Activated CD4-positive, alpha-beta T cell treated with anti-CD3 and anti-CD28 coated beads for 24 hours (primary cell): ENCODE data around the gene DUOX1.
"Not testable (repeated sequence)": the region's sequence is repeated elsewhere in the genome, so short reads cannot be mapped to it uniquely, and the experiment has no call there.

Source experiments
- DNase-seq, 2 donors: peaks; one replicate each; pipeline ENCODE4 v3.0.0-alpha.2; 2020; ENCODE audit warnings: low read depth in 2 of 2

Gene DUOX1

DNA sequence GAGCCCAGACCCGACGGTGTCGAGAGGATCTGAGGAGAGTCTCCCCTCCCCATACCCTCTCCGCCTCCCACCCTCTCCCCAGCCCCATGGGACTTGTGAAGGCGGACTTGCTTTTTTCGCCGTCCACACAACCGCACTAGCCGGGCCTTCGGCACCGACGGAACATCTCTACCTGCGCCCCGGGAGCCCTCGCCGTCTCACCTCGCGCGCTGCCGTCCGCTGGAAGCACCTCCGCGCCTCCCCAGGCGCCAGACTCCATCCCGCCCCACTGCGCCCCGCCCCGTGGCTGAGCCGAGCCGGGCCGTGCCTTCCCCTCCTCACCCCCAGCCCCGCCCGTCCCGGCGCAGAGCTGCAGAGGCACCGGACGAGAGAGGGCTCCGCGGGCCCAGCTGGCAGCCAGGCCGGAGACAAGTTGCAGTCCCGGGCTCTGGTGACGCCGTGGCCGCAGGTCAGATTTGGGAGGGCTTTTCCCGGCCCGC lies at the start of gene DUOX1, which contains the start of gene DUOXA1:
Gene DUOX1 (plus strand): TSS at position 344 of the 479 bp plus-strand sequence. CDS start 1,973 bp downstream, outside the sequence.
Gene DUOXA1 (minus strand): TSS at position 229 of the 479 bp plus-strand sequence. CDS start 6,865 bp downstream, outside the sequence.
- no peak for DNase-seq

DNA sequence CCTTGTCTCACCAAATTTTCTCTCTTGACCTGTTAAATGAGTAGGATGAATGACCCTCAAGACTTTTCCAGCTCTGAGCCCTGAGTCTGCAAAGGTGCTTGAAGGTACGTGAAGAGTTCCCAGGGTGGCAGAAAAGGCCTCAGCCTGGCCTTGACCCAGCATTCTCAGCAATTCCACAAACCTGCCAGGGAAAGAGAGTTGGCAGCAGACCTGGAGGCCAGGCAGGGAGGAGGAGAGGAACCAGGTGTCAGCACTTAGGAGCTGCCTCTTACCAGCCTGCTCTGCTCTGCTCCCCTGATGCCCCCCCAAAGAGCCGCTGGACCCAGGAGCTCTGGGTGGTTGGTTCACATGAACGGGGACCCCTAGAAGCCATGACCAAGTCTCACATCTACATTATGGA lies 49.2 kb upstream of the DUOX1 start:
- not testable (repeated sequence) for DNase-seq

DNA sequence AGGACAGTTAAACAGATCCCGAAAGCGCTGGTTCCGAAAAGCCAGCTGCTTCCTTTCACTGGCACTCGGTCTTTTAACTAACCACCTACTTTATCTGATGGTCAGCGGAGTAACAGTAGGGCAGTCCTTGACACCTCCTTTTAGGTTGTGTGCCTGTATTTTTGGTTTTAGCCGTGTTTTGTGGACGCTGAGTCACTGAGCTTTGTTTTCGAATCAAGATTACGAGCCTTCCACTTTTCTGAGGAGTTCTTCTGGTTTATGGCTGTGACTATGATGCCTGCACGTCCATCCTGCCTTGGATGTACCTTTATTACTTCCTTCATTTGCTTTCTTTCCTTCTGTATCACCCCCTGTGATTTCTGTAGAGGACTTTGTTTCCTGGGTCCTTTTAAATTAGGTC lies 47.4 kb upstream of the DUOX1 start:
- DNase-seq: not testable (repeated sequence)

DNA sequence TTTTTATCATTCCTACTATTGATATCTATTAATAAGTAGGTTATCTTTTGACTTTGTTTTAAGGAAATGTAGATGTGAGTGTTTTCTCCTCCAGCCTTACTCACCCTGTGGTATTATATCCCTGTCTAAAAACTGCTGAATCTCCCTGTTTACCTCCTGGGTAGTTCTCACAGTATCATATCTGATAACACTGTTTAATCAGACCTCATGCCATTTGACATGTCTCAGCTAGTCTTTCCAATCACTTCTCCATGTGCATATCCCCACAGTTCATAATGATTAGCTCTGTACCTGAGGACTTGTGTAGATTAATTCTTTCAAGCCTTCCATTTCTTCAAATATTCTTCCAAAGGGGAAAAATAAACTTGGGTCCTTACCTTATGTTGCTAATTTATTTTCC lies 46.6 kb upstream of the DUOX1 start:
- DNase-seq: no peak

DNA sequence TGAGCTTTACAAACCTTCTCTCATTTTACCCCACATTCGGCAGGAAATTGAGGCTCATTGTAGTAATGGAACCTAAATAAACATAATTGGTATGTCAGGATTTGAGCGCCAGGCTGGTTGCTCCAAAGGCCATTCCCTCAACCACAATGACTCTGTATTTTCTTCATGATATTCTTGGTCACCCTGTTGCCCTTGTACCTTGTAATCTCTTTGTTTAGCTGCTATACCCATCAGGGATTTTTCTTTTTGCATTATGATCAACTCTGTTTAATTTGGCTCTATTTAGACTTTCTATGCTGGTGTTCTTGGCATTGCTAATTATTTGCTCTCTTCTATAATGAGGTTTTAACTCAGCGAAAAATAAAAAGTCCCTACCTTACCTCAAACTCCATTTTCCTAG lies 45.6 kb upstream of the DUOX1 start:
- no peak for DNase-seq

DNA sequence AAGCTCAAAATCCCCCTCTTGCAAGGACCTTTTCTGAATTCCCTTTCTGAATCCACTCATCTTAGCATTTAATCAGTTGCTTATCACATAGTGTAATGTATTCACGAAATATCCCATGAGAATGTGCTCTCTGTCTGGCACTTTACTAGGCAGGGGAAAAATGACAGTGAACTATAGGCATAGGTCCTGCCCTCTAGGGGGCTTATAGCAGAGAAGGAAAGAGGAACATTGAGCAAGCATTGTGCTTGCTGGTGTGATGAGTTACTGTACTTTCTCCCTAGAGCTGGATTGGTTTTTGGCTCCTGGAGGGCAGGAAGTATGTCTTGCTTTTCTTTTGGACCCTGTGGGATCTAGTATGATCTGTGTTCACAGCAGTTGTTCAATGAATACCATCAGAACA lies 42.3 kb upstream of the DUOX1 start:
- no peak for DNase-seq

DNA sequence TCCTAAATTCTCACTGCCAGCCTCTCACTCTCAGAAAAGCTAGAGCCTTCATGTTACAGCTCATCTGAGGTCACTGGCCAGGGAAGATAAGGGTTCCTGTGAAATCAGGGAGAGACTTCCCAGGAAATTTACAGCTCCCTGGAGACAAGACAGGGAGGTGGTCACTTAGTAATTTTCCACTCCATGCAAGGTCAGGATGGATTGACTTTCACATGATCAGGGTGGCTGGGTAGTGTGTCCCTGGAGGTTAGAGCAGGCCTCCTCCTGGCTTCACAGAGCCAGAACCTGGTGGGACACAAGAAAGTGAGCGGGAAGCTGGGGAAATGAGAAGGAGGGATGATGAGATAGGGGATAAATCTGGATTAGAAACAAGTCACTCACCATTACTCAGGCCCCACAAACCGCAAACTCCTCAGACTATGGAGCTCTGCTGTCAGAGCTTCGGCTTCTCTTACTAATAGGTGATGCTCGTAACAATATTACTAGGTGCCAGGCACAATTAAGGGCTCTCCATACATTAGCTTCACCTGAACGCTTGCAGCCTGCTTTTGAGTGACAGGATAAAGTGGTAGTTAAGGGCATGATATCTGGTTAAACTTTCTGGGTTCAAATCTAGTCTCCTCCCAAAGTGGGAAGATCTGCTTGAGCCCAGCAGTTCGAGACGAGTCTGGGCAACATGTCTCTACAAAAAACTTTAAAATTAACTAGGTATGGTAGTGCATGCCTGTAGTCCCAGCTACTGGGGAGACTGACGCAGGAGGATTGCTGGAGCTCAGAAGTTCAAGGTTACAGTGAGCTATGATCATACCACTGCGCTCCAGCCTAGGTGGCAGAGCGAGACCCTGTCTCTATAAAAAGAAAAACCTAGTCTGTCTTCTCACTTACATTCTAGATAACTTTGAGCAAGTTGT lies 40.7 kb upstream of the DUOX1 start:
- no peak for DNase-seq

DNA sequence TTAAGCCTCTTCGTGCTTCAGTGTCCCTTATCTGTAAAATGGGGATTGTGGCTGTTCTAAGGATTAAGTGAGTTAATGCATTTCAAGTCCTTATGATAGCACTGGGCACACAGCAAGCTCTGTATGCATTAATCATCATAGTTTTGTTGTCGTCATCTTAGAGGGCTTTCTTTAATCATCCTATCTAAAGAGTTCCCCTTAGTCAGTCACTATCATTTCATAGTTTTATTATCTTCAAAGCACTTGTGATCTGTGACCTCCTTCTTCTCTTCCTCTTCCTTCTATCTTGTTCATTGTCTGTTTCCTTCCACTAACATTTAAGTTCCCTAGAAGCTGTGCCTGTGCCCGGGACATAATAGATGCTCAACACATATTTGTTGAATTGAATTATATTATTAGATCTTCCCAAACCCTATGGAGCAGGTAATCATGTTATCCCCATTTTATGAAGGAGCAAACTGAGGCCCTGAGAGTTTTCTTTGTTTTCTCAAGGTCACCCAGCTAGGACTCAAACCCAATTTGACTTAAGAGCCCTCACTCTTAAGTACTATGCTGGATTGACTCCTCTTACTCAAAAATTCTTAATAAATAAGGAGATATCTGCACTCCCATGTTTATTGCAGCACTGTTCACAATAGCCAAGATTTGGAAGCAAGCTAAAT lies 40.0 kb upstream of the DUOX1 start:
- no peak for DNase-seq

DNA sequence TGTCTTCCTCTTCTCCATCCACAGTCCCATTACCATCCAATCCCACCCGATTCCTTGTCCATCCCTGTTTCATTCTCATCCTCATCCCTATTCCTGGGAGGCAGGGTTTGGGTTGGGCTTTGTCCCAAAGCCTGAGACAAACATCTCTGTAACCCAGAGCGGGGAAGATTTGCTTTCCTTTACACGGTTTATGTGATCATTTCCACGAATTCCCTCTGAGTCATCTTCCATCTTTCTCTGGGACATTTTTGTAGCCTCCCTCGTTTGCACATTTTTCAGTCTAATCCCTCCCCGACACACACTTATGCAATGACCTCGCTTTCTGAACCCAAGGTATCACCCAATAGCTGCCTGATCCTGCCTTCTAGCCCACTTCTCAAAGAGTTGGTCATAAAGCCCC lies 38.6 kb upstream of the DUOX1 start:
- DNase-seq: no peak

DNA sequence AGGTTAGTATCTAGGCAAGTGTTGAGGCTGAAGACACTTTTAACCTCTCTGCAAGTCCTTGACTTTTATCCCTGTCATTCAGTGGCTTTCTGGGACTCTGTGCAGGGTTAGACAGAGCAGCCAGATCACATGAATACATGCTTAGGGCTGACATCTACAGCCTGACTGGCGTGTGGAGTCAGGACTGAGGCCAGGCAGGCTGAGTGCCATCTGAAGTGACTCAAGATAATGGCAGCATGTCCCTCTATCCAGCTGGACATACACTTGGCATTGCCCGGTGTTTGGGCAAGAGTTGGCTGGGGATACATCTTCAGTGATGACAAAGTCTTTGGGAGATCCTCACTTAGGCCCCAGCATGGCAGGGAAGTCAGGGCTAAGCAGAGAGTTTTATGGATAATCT lies 38.2 kb upstream of the DUOX1 start:
- DNase-seq: no peak

DNA sequence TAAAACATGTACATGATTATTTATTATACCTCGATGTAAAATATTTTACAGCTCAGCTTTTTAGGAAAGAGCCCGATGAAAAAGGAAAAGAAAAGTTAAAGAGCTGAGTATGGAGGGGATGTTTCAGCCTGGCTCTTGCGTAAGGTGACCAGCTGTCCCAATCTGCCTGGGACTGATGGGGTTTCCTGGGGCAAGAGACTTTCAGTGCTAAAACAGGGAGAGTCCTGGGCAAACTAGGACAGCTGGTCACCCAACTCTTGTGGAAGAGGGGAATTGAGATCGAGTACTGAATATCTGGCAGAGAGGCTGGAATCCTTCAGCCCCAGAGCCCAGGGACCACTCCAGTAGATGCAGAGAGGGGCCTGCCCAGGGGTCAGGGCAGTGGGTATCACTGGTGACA lies 36.8 kb upstream of the DUOX1 start:
- DNase-seq: no peak

DNA sequence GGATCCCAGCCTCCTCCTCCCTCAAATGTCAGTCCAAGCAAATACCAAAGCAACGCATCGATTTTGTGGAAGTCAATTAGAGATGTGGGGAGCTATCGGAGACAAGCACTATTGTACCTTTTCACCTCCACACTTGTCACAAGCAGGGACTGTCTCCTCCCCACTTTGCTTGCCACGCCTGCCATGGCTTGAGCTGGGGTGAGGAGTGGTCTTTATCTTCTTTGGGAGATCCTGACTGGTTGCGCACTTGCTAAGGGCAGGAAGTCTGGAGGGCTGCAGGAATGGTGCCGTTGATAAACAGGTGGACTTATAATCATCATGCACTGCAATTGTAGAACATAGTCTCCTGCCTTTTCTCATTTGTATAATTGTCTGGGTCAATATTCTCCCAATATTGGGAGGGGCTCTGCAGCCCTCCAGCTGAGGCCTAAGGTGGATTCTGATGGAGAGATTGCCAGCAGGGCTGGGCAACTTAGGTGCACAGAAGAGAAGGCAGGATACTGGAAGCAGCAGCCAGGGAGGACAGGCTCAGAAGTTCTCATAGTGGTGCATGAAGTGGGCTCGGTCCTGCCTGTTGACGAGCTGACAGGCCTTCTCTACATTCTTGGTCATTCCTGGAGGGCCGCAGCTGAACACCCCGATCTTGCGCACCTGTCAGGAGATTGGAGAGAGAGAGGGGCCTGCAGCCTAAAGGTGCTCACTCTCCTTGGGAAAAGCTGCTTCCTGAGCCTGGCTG lies 36.0 kb upstream of the DUOX1 start:
- no peak for DNase-seq

DNA sequence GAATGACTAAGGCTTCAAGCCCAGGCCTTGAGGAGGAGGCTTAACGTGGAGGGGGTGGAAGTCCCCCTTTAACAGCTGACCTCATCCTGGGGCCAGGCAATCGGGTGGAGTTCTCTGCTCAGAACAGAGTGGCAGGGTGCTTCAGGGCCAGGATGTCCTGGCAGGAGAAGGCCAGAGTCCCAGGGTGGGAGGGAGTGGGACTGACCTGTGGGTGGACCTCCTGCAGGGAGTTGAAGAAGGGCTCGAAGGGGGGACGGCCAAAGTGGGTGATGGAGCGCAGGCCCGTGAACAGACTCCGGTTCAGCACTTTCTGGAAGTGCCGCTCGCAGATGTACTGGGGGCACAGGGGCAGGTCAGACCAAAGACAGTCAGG lies 35.5 kb upstream of the DUOX1 start:
- DNase-seq: no peak

DNA sequence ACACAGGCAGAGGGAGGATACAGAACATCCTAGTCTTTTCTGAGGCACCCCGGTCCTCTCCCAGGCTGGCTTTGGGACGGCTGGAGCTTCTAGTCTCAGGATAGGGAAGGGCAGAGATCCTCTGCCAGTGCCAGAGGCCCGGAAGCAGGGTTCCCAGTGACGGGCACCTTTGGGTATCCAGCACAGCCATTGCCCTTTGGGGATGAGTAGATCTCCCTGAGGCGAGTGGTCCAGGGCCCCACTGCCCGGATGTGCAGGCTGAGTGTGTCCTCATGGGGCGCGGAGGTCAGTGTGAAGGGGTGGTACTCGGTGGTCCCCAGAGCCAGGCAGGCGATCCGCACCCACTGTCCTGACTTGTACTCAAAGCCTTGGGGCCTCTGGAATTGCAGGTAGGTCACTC lies 34.1 kb upstream of the DUOX1 start:
- no peak for DNase-seq

DNA sequence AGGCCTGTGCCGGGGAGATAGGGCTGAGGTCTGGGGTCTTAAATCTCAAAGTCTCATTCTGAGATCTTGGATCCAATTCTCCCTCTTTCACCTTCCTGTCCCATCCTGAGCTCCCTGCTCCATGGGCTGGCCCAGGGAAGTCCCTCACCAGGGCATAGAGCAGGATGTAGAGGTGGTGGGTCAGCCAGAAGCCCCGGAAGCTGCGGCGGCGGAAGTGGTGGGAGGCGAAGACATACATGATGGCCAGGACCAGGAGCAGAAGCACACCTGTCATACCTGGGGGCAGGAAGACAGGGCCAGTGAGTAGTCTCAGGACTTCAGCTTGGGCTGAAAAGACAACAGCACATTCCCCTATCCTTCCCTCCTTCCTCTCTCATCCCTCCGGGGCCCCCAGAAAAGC lies 32.3 kb upstream of the DUOX1 start:
- no peak for DNase-seq

DNA sequence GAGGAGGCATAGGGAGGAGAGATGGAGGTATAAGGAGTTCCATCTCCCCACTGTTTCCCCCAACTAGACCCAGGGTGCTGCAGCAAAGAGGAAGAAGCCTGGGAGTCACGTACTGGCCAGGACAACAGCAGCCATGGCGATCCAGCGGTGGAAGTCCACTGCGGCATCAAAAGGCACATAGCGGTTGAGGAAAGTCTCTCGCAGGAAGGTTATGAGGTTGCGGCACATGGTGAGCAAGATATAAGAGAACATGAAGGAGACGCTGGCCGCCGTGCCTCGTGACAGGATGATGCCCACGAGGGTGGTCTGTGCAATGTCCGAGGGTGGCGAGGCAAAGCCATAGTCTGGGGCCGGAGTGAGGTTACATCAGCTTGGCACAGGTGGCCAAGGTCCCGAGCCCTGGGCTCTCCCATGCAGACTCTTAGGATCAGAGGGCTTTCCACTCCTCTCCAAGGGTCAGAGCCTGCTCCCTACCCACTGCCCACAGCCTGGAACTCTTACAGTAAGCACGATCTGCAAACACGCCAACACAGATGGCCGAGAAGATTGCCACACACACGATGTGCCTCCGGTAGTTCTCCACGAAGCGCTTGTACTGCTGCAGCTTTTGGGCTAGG lies 30.1 kb upstream of the DUOX1 start:
- no peak for DNase-seq

DNA sequence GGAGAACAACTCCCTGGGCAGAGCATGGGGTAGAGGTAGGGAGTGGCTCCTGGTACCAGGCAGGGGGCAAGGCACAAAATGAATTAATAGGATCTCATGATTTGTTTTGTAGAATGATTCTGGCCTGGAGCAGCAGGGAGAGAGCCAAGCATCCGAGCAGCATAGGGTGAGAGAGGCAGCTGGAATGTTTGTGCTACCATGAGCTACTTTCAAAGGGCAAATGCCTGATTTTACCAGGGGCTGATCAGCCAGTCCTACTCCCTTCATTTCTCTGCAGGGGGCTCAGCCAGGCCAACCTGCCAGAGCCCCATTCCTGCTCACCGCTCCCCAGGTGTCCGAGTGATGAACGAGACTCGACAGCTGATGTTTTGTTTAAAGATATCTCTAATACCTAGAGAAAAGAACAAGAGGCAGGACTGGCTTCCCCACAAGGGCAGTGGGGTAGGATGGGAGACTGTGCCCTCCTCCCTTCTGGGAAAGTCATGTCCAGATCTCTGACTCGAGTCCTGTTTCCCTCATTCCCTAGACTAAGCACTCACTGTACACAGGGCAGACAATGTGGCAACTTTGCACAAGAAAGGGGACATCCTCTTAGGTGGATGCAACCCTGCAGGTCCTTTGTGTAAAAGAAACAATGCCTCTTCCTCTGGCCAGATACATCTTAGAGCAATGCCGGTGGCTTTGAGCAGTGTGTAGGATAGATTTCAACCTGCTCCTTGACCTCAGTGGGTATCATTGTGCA lies 28.7 kb upstream of the DUOX1 start:
- DNase-seq: no peak

DNA sequence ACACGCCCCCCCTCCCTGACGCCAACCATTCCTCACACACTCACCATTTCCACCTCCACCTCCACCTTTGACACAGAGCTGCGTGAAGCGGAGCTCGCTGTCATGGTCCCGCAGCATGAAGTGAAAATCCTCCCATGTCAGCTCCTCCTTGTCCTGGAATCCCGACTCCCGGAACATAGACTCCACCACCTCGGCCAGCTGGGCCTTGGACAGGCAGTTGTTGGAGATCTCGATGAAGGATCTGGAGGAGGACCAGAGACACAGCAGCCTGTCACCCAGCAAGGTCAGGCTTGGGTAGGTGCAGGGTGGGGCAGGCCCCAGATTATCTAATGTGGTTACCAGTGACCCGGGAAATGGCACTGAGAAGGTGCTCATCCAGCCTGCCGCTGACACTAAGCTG lies 28.0 kb upstream of the DUOX1 start:
- DNase-seq: no peak

DNA sequence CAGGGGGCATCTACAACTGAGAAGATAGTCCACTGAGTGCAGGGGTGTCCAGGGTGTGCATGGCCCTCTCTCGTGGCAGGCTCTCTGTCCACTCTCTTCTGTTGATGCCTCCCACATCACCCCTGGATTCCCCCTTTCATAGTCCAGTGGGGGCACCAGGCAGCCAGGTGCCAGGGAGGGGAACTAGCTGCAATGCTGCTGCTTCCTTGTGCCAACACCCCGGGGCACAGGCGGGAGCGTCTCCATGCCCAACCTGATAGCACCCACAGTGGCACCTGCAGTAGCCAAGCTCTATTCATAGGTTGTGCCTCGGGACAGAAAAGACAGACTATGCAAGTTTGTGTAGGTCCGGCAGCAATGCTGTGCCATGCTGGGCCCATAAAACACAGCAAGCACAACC lies 27.6 kb upstream of the DUOX1 start:
- DNase-seq: no peak

DNA sequence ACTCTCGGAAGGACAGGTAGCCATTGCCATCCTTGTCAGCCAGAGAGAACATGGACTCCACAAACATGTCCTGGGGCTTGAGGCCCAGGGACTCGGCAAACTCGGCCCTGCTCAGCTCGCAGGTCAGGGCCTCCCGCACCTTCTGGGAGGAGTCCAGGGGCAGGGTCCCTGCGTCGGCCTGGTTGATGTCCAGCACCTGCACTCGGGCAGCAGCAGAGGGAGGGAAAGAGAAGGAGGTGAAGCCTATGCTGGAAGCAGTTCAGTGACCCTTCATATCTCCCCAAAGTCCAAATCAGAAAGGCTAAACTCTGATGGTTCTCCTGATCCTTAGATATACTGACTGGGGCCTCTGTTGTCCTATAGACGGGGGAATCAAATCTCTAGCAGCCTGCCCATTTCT lies 25.6 kb upstream of the DUOX1 start:
- not testable (repeated sequence) for DNase-seq

DNA sequence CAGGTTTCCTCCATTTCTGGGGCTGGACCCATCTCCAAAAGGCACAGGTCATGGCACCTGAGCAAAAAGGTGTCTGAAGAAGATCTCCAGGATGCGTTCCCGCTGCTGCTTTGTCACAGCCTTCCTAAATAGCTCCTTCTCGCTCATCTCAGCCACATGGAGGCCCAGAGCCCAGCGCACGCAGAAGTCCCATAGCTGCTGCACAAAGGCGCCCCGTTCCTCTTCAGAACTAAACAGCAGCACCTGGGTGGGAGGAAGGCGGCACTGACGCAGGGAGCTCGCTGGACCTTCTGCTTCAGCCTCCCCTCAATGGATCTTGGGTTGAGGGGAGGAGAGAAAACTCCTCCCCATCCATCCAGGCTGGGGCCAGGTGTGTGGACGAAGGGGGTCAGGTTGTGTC lies 24.2 kb upstream of the DUOX1 start:
- DNase-seq: no peak
